AG10803 (cell line): Measurements from ENCODE around the gene MED8.

Source experiments
- DNase-seq: peaks from one replicate; pipeline ENCODE4 v3.0.0; 2010; ENCODE audit warnings: low read depth
- H3K4me3 ChIP-seq: 2 replicates; pipeline ENCODE4 v1.5.1; 2011; ENCODE audit warnings: mild to moderate bottlenecking, low read length, control low read depth
- TF ChIP-seq, protein P1 (sequence below): conservative IDR thresholded peaks from 2 replicates; pipeline ENCODE4 v1.5.1; 2011; ENCODE audit warnings: mild to moderate bottlenecking, low read length, control low read depth, inconsistent platforms

Gene MED8

DNA sequence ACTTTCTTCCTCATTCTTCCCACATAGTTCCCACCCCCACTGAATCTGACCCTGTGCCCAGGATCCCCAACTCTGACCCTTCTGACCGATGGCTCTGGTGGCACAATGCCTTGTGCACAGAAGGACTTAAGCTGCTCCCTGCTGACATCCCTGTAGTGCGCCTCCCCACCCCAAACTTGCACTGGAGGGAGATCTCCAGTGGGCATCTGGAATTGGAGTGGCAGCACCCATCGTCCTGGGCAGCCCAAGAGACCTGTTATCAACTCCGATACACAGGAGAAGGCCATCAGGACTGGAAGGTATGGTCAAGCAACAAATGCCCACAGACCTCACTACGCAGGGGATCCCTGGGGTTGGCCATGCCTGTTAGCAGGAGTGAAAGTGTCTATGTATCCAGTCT lies 43.0 kb downstream of the MED8 start:
- TF ChIP-seq, protein P1, sequence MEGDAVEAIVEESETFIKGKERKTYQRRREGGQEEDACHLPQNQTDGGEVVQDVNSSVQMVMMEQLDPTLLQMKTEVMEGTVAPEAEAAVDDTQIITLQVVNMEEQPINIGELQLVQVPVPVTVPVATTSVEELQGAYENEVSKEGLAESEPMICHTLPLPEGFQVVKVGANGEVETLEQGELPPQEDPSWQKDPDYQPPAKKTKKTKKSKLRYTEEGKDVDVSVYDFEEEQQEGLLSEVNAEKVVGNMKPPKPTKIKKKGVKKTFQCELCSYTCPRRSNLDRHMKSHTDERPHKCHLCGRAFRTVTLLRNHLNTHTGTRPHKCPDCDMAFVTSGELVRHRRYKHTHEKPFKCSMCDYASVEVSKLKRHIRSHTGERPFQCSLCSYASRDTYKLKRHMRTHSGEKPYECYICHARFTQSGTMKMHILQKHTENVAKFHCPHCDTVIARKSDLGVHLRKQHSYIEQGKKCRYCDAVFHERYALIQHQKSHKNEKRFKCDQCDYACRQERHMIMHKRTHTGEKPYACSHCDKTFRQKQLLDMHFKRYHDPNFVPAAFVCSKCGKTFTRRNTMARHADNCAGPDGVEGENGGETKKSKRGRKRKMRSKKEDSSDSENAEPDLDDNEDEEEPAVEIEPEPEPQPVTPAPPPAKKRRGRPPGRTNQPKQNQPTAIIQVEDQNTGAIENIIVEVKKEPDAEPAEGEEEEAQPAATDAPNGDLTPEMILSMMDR, result no peak
- no peak overlapping the region for H3K4me3 ChIP-seq
- DNase-seq, result no peak

DNA sequence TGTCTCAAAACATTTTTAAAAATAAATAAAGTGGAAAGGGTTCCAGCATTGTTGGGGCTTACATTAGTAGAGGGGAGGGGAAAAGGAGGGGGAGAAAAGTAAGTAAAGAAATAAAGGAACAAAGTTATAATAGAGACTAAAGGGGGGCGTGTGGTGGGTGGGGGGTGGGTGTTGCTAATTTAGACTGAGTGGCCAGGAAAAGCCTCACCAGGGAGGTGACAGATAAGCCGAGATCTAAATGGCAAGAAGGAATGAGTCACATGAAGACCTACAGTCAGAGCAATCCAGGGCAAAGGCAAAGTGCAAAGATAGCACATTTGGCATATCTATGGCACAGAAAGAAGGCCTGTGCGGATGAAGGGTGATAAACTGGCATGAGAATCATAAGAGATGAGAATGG lies 44.5 kb downstream of the MED8 start:
- TF ChIP-seq, protein P1, result no peak
- no peak overlapping the region for H3K4me3 ChIP-seq
- no peak for DNase-seq

DNA sequence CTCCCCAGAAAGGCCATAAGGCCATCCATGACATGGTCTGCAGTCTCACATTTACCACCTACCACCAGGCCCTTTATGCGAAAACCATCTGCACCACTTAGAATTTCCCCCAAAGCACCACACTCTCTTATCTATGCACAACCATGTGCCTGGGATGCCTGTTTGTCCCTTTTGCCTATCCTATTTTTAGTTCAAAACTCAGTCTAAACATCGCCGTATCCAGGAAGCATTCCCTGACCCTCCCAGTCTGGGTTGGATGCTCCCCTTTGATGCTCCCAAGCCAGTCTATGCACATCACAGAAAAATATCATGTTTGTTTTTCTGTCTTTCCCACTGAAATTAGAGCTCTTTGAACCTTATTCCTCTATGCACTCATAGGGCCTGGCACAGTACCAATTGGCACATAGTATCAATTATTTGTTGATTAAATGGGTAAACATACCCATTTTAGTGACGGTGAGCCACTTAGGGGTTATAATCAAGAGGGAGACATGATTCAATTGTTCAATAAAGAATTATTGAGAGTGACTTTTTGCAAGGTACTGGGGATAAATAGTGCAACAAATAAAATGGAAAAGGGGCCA lies 45.2 kb downstream of the MED8 start:
- DNase-seq, result no peak
- H3K4me3 ChIP-seq, result no peak overlapping the region
- TF ChIP-seq, protein P1, result no peak

DNA sequence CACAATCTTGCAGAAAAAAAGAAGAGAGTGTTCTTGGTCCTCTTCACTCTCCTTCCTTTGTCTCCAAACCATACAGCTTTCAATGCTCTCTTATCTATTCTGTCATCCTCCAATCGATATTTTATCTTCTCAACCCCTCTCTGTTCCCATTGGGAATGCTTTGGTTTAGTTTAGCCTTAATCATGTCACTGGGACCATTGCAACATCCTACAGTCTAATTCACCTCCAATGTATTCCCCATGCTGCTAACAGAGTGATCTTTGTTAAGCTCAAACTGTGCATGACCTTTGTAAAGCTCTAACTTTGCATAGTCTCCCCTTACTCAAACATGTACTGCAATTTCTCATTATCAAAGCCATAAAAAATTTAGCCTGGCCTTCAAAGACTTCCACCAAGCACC lies 49.0 kb downstream of the MED8 start:
- TF ChIP-seq, protein P1, result no peak
- DNase-seq, result no peak
- H3K4me3 ChIP-seq, result no peak overlapping the region

DNA sequence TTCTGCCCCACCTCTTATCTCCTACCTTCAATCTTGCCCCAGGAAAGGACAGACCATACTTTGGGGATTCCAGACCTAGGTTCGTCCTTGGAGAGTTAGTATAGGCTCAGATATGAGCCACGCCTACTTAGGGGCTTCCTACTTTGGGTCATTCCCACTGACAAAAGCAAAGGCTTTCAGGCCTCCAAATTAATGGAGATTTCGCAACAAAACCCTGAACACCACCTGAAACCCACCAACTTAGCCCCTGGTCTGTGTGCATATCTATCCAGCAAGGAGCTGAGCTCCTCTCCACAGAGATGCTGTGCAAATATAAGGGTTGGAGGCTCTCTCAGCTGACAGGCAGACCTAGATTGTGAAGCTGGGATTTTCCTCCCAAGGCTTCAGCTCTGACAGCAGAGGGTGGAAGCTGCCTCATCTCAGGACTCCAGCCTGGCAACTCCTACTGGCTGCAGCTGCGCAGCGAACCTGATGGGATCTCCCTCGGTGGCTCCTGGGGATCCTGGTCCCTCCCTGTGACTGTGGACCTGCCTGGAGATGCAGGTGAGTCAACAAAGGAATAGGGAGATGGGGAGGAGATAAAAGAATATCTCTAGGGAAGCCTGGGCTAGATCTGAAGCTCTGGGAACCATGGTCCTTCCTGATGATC lies 49.9 kb downstream of the MED8 start:
- DNase-seq, result no peak
- TF ChIP-seq, protein P1, result no peak
- no peak overlapping the region for H3K4me3 ChIP-seq

DNA sequence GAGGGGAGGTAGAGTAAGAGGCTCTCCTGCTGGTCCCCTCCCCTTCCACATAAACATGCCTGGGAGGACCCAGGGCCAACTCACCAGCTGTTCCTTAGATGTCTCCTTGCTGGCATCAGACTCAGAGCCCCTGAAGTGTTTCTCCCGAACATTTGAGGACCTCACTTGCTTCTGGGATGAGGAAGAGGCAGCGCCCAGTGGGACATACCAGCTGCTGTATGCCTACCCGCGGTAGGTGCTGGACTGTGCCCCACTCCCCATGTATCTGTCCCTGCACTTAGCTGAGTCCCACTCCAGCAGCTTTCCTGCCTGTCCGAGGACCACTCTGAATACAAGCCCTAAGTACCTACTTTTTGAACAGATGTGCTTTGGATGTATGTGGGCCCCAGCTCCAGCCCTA lies 51.6 kb downstream of the MED8 start:
- TF ChIP-seq, protein P1, result no peak
- DNase-seq, result no peak
- H3K4me3 ChIP-seq, result no peak overlapping the region

DNA sequence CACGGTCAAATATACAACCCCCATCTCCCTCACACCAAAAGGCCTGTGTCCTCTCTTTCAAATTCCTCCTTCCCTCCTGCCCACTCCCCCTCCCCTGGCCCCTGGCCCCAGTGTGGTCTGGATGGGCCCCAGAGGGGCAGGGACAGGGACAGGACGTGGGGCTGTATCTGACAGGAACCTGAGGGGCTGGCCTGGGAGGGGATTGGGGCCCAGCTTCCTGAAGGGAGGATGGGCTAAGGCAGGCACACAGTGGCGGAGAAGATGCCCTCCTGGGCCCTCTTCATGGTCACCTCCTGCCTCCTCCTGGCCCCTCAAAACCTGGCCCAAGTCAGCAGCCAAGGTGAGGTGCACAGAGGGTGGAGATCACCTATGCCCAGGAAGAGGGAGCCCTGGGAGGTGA lies 52.0 kb downstream of the MED8 start, which contains the start of gene MPL:
MPL (plus strand) TSS at position 231 of the 400 bp plus-strand sequence; CDS start at position 262, 31 bp downstream.
- TF ChIP-seq, protein P1, result no peak
- DNase-seq, result no peak
- no peak within 1 kb of the TSS for H3K4me3 ChIP-seq
